Measurements from ENCODE around the gene BICD1. TPM values are rescaled to one million over a fixed set of nuclear protein-coding genes. Genes with fewer than 3 reads are reported as not detected.
"Not testable (repeated sequence)": the region's sequence is repeated elsewhere in the genome, so short reads cannot be mapped to it uniquely, and the experiment has no call there.

Gene BICD1
- total RNA-seq, 2 experiments from 2014 or later, result 10.5 to 10.7 TPM

DNA sequence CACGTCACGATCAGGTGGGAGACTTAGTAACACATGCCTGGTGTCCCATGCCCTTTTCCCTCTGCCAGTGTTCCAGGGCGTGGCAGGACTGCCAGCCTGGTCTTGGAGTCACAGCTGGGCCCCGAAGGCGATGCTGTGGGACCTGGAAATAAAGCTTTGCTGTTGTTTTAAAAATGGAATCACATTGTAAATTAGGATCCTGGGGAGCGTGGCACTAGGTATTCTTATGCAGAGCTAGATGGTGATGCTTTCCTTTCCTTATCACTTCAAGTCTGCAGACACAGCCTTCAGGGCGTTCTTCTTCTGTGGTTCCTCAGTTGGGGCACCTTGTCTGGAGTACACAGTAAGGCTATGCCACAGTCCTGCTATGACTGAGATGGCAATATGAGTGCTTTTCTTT is 64.6 kb downstream of the BICD1 start:
- no peaks in the 10 kb centered on the region for H3K27me3 Mint-ChIP-seq
- no peaks in the 10 kb centered on the region for H3K9me3 Mint-ChIP-seq
- POLR2A ChIA-PET, result no interaction called here
- CTCF ChIA-PET, result no interaction called here
- intact Hi-C loops (cut with micrococcal nuclease), result no loop called here
- no peaks in the 10 kb centered on the region for H3K36me3 Mint-ChIP-seq
- H3K4me3 Mint-ChIP-seq, result no peak overlapping the region
- no peaks in the 10 kb centered on the region for H3K4me1 Mint-ChIP-seq (ENCODE audit: low read depth)
- DNase-seq, result no peak
- H3K27ac Mint-ChIP-seq, result no peak overlapping the region

- CTCF ChIA-PET, result no interaction called here
Observed at GRCh38 chr12:32176606-32177005, 70.0 kb downstream of the BICD1 start.

GRCh38 chr12:32178341-32179010 is 71.8 kb downstream of the BICD1 start:
- no peaks in the 10 kb centered on the region for H3K9me3 Mint-ChIP-seq
- CTCF ChIA-PET, result no interaction called here
- H3K27me3 Mint-ChIP-seq, result no peaks in the 10 kb centered on the region
- no peak overlapping the region for H3K4me3 Mint-ChIP-seq
- DNase-seq, result no peak
- intact Hi-C loops (cut with micrococcal nuclease), result no loop called here
- POLR2A ChIA-PET, result no interaction called here
- H3K27ac Mint-ChIP-seq, result no peak overlapping the region
- H3K4me1 Mint-ChIP-seq (ENCODE audit: low read depth), result no peaks in the 10 kb centered on the region
- H3K36me3 Mint-ChIP-seq, result no peaks in the 10 kb centered on the region

More at GRCh38 chr12:32176606-32177005, 70.0 kb downstream of the BICD1 start:
- no peak overlapping the region for H3K4me3 Mint-ChIP-seq
- no peak for DNase-seq
- no peaks in the 10 kb centered on the region for H3K4me1 Mint-ChIP-seq (ENCODE audit: low read depth)
- intact Hi-C loops (cut with micrococcal nuclease), result no loop called here
- H3K36me3 Mint-ChIP-seq, result no peaks in the 10 kb centered on the region
- POLR2A ChIA-PET, result no interaction called here
- no peak overlapping the region for H3K27ac Mint-ChIP-seq
- no peaks in the 10 kb centered on the region for H3K9me3 Mint-ChIP-seq
- no peaks in the 10 kb centered on the region for H3K27me3 Mint-ChIP-seq

DNA sequence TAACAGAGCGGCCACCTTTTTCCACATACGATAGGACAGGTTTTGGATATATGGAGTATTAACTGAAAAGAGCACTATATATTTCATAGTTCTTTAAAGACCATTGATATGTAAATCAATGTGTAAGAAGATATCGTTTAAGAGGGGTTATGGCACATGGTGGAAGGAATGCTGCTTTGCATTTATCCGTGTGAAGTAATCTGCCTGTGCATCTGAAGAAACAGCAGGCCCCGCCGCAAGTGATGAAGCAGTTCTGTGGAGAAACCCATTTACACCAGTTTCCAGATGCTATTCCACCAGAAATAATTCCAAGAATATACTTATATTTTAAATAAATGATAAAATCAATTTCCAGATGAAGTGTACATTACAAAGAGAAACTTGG is 72.4 kb downstream of the BICD1 start:
- ChIA-PET POLR2A (no interaction called here), CTCF (no interaction called here)
- Mint-ChIP-seq H3K27ac (no peak overlapping the region), H3K4me3 (no peak overlapping the region), H3K4me1 (ENCODE audit: low read depth) (no peaks in the 10 kb centered on the region), H3K27me3 (no peaks in the 10 kb centered on the region), H3K36me3 (no peaks in the 10 kb centered on the region), H3K9me3 (no peaks in the 10 kb centered on the region)
- DNase-seq, result no peak
- intact Hi-C loops (cut with micrococcal nuclease), result no loop called here

- Mint-ChIP-seq H3K27me3 (no peaks in the 10 kb centered on the region), H3K4me3 (no peak overlapping the region), H3K9me3 (no peaks in the 10 kb centered on the region), H3K27ac (no peak overlapping the region), H3K4me1 (ENCODE audit: low read depth) (no peaks in the 10 kb centered on the region), H3K36me3 (peaks cover 2% of the 10 kb centered on the region)
- intact Hi-C loops (cut with micrococcal nuclease), result no loop called here
- POLR2A ChIA-PET, result no interaction called here
- CTCF ChIA-PET, result no interaction called here
- DNase-seq, result no peak
Observed at GRCh38 chr12:32181498-32182175, 75.0 kb downstream of the BICD1 start.

GRCh38 chr12:32183650-32184049 is 77.0 kb downstream of the BICD1 start:
- H3K36me3 Mint-ChIP-seq, result peaks cover 4% of the 10 kb centered on the region
- no peak overlapping the region for H3K27ac Mint-ChIP-seq
- H3K4me1 Mint-ChIP-seq (ENCODE audit: low read depth), result no peaks in the 10 kb centered on the region
- POLR2A ChIA-PET, result no interaction called here
- no peaks in the 10 kb centered on the region for H3K27me3 Mint-ChIP-seq
- no peak for DNase-seq
- no peaks in the 10 kb centered on the region for H3K9me3 Mint-ChIP-seq
- intact Hi-C loops (cut with micrococcal nuclease), result no loop called here
- no peak overlapping the region for H3K4me3 Mint-ChIP-seq
- CTCF ChIA-PET, result no interaction called here

GRCh38 chr12:32187127-32187526 is 80.5 kb downstream of the BICD1 start:
- CTCF ChIA-PET; H3K27ac Mint-ChIP-seq; intact Hi-C loops (cut with micrococcal nuclease); H3K27me3 Mint-ChIP-seq; H3K36me3 Mint-ChIP-seq; H3K4me1 Mint-ChIP-seq (ENCODE audit: low read depth); H3K9me3 Mint-ChIP-seq; H3K4me3 Mint-ChIP-seq; POLR2A ChIA-PET; DNase-seq: not testable (repeated sequence)

GRCh38 chr12:32191445-32191844 is 84.8 kb downstream of the BICD1 start:
- H3K27me3 Mint-ChIP-seq, result no peaks in the 10 kb centered on the region
- no peak overlapping the region for H3K27ac Mint-ChIP-seq
- peaks cover 4% of the 10 kb centered on the region for H3K4me1 Mint-ChIP-seq (ENCODE audit: low read depth)
- peaks cover 33% of the 10 kb centered on the region for H3K9me3 Mint-ChIP-seq
- no peak for DNase-seq
- peaks cover 12% of the 10 kb centered on the region for H3K36me3 Mint-ChIP-seq
- CTCF ChIA-PET, result no interaction called here
- no peak overlapping the region for H3K4me3 Mint-ChIP-seq
- POLR2A ChIA-PET, result no interaction called here
- intact Hi-C loops (cut with micrococcal nuclease), result no loop called here

- H3K4me3 Mint-ChIP-seq, result no peak overlapping the region
- CTCF ChIA-PET, result no interaction called here
- intact Hi-C loops (cut with micrococcal nuclease), result loop anchor here (1.0 to 5.0 kb wide), 2 partner anchors 61 to 62 kb away; no protein-coding TSS in a partner anchor
Observed at GRCh38 chr12:32196250-32197198, 89.9 kb downstream of the BICD1 start.

DNA sequence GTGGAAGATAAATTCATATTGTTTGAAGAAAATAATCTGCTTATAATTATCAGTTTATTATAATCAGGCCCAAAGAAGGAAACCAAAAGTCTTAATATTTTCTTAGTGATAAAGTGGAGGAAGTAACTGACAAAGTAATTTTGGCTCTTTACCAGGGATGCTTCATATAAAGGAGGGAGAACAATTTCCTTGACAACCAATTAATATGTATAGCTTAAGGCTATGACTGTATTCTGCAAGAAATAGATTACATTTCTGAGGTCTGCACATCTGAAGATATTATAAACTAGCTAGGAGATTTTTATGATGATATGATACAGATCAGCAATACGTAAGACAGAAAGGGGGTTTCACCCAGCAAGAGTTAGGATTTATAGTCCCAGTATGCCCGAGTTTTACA is 90.8 kb downstream of the BICD1 start:
- H3K36me3 Mint-ChIP-seq, result peaks cover 13% of the 10 kb centered on the region
- H3K4me3 Mint-ChIP-seq, result no peak overlapping the region
- intact Hi-C loops (cut with micrococcal nuclease), result loop anchor here (5.0 kb wide), 1 partner anchor 60 kb away; no protein-coding TSS in a partner anchor
- no peak overlapping the region for H3K27ac Mint-ChIP-seq
- DNase-seq, result no peak
- ChIA-PET POLR2A (interaction anchor here (1.3 kb wide), 1 partner anchor 60 kb away, joined by 3 read pairs; no protein-coding TSS in a partner anchor), CTCF (no interaction called here)
- peaks cover 30% of the 10 kb centered on the region for H3K9me3 Mint-ChIP-seq
- H3K4me1 Mint-ChIP-seq (ENCODE audit: low read depth), result peaks cover 13% of the 10 kb centered on the region
- H3K27me3 Mint-ChIP-seq, result no peaks in the 10 kb centered on the region

More at GRCh38 chr12:32196250-32197198, 89.9 kb downstream of the BICD1 start:
- peaks cover 13% of the 10 kb centered on the region for H3K4me1 Mint-ChIP-seq (ENCODE audit: low read depth)
- H3K36me3 Mint-ChIP-seq, result peaks cover 10% of the 10 kb centered on the region
- POLR2A ChIA-PET, result interaction anchor here (1.3 kb wide), 1 partner anchor 61 kb away, joined by 3 read pairs; no protein-coding TSS in a partner anchor
- peaks cover 33% of the 10 kb centered on the region for H3K9me3 Mint-ChIP-seq
- no peak overlapping the region for H3K27ac Mint-ChIP-seq
- peak; percentile 17 for DNase-seq
- H3K27me3 Mint-ChIP-seq, result no peaks in the 10 kb centered on the region

DNA sequence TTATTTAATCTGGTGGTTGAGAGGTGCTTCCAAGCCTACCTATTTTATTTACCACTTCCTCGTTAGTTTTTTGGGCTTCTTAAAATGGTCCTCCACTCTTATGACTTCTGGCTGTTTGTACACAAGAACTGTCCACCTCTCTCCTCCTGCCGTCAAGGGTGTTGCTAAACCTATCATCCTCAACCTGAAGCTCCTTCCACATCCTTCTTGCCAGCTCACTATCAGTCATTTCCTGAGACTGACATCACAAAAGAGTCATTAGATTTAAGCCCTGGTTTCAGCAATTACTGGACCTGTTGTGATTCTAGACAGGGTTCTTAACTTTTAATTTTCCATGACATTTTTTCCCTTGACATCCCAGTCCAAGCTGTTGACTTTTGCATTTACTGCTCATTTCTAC is 91.9 kb downstream of the BICD1 start:
- peak; percentile 15 for DNase-seq
- Mint-ChIP-seq H3K27ac (no peak overlapping the region), H3K9me3 (peaks cover 22% of the 10 kb centered on the region), H3K27me3 (no peaks in the 10 kb centered on the region), H3K36me3 (peaks cover 13% of the 10 kb centered on the region), H3K4me3 (no peak overlapping the region), H3K4me1 (ENCODE audit: low read depth) (peaks cover 13% of the 10 kb centered on the region)
- ChIA-PET CTCF (no interaction called here), POLR2A (no interaction called here)
- intact Hi-C loops (cut with micrococcal nuclease), result loop anchor here (5.0 kb wide), 1 partner anchor 59 kb away; no protein-coding TSS in a partner anchor

- peaks cover 13% of the 10 kb centered on the region for H3K4me1 Mint-ChIP-seq (ENCODE audit: low read depth)
- POLR2A ChIA-PET, result no interaction called here
Observed at GRCh38 chr12:32201096-32201495, 94.4 kb downstream of the BICD1 start.

More at GRCh38 chr12:32201096-32201495, 94.4 kb downstream of the BICD1 start:
- CTCF ChIA-PET, result no interaction called here
- H3K9me3 Mint-ChIP-seq, result peaks cover 3% of the 10 kb centered on the region
- H3K27me3 Mint-ChIP-seq, result no peaks in the 10 kb centered on the region
- no peak overlapping the region for H3K27ac Mint-ChIP-seq
- intact Hi-C loops (cut with micrococcal nuclease), result no loop called here
- H3K36me3 Mint-ChIP-seq, result peaks cover 6% of the 10 kb centered on the region
- H3K4me3 Mint-ChIP-seq, result no peak overlapping the region
- DNase-seq, result no peak

Measured in activated CD4-positive, alpha-beta memory T cell treated with anti-CD3 and anti-CD28 coated beads for 36 hours (primary cell).